ENCODE measurements around the gene CALN1. TPM values are rescaled to one million over a fixed set of nuclear protein-coding genes. Genes with fewer than 3 reads are reported as not detected.

The CALN1 gene
- total and polyA plus RNA-seq, 2 experiments from 2014 or later: 7.6 to 14.5 TPM

DNA sequence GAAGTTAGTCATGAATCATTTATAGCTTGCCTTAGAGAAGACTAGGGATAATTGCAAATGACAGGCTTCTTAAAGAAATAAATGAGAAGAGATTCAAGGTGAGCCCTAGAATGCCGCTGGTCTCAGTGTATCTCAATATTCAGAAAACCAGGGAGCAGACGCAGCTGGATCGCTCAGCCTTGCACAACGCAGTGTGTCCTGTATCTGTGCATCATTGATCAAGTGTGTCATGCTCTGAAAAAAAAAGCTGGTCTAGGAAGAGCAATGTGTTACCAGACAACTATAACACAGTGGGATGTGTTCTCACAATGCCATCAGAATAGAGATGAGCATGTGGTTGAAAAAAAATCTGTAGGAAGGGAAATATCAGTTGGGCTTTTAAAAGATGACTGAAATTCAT lies 230.1 kb downstream of the CALN1 start (continued):
- TF ChIP-seq, protein P1, sequence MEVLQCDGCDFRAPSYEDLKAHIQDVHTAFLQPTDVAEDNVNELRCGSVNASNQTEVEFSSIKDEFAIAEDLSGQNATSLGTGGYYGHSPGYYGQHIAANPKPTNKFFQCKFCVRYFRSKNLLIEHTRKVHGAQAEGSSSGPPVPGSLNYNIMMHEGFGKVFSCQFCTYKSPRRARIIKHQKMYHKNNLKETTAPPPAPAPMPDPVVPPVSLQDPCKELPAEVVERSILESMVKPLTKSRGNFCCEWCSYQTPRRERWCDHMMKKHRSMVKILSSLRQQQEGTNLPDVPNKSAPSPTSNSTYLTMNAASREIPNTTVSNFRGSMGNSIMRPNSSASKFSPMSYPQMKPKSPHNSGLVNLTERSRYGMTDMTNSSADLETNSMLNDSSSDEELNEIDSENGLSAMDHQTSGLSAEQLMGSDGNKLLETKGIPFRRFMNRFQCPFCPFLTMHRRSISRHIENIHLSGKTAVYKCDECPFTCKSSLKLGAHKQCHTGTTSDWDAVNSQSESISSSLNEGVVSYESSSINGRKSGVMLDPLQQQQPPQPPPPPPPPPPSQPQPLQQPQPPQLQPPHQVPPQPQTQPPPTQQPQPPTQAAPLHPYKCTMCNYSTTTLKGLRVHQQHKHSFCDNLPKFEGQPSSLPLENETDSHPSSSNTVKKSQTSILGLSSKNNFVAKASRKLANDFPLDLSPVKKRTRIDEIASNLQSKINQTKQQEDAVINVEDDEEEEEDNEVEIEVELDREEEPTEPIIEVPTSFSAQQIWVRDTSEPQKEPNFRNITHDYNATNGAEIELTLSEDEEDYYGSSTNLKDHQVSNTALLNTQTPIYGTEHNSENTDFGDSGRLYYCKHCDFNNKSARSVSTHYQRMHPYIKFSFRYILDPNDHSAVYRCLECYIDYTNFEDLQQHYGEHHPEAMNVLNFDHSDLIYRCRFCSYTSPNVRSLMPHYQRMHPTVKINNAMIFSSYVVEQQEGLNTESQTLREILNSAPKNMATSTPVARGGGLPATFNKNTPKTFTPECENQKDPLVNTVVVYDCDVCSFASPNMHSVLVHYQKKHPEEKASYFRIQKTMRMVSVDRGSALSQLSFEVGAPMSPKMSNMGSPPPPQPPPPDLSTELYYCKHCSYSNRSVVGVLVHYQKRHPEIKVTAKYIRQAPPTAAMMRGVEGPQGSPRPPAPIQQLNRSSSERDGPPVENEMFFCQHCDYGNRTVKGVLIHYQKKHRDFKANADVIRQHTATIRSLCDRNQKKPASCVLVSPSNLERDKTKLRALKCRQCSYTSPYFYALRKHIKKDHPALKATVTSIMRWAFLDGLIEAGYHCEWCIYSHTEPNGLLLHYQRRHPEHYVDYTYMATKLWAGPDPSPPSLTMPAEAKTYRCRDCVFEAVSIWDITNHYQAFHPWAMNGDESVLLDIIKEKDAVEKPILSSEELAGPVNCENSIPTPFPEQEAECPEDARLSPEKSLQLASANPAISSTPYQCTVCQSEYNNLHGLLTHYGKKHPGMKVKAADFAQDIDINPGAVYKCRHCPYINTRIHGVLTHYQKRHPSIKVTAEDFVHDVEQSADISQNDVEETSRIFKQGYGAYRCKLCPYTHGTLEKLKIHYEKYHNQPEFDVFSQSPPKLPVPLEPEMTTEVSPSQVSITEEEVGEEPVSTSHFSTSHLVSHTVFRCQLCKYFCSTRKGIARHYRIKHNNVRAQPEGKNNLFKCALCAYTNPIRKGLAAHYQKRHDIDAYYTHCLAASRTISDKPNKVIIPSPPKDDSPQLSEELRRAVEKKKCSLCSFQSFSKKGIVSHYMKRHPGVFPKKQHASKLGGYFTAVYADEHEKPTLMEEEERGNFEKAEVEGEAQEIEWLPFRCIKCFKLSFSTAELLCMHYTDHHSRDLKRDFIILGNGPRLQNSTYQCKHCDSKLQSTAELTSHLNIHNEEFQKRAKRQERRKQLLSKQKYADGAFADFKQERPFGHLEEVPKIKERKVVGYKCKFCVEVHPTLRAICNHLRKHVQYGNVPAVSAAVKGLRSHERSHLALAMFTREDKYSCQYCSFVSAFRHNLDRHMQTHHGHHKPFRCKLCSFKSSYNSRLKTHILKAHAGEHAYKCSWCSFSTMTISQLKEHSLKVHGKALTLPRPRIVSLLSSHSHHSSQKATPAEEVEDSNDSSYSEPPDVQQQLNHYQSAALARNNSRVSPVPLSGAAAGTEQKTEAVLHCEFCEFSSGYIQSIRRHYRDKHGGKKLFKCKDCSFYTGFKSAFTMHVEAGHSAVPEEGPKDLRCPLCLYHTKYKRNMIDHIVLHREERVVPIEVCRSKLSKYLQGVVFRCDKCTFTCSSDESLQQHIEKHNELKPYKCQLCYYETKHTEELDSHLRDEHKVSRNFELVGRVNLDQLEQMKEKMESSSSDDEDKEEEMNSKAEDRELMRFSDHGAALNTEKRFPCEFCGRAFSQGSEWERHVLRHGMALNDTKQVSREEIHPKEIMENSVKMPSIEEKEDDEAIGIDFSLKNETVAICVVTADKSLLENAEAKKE (CRISPR knock-in tag; IDR thresholded peaks at IDR 0.05): no peak
- TF ChIP-seq NANOG (IDR thresholded peaks at IDR 0.05; ENCODE audit: borderline replicate concordance) (no peak), CREB1 (CRISPR knock-in tag; IDR thresholded peaks at IDR 0.05; ENCODE audit: low read depth) (no peak)

DNA sequence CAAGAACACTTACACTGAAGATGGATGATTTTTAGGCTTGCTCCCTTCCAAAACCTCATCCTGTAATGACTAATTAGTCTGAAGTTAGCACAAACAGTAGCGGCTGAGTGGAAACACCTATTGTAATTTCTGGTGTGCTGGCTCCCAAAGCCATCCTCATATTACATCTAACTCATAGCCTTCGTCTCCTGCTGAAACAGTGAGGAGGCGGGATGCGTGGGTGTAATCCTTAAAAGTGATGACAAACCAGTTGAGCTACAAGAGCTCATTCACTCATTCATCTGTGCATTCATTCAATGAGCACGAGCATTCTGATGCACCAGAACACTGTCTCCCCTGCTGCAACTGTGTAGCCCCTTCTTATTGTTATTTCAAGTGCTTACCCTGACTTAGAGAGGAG lies 235.3 kb downstream of the CALN1 start:
- H3K27me3 ChIP-seq (ENCODE audit: insufficient read depth): no peaks in the 10 kb centered on the region
- no peaks in the 10 kb centered on the region for H4K20me1 ChIP-seq (replicated peaks; ENCODE audit: insufficient read depth)
- peaks cover 46% of the 10 kb centered on the region for H3K9me3 Mint-ChIP-seq
- H3K9me2 ChIP-seq (ENCODE audit: insufficient read depth): no peaks in the 10 kb centered on the region
- H3K27ac ChIP-seq (ENCODE audit: low read depth): no peak overlapping the region
- H3K4me1 ChIP-seq (ENCODE audit: insufficient read depth): no peaks in the 10 kb centered on the region
- DNase-seq (ENCODE audit: low spot score) (no peak), ATAC-seq (no peak)
- no peak overlapping the region for H3K4me3 ChIP-seq
- TF ChIP-seq, protein P2, sequence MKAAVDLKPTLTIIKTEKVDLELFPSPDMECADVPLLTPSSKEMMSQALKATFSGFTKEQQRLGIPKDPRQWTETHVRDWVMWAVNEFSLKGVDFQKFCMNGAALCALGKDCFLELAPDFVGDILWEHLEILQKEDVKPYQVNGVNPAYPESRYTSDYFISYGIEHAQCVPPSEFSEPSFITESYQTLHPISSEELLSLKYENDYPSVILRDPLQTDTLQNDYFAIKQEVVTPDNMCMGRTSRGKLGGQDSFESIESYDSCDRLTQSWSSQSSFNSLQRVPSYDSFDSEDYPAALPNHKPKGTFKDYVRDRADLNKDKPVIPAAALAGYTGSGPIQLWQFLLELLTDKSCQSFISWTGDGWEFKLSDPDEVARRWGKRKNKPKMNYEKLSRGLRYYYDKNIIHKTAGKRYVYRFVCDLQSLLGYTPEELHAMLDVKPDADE (IDR thresholded peaks at IDR 0.05): no peak
- TF ChIP-seq, protein P1 (CRISPR knock-in tag; IDR thresholded peaks at IDR 0.05): no peak
- no peak for TF ChIP-seq ZNF114 (CRISPR knock-in tag; IDR thresholded peaks at IDR 0.05)
- TF ChIP-seq, protein P3, sequence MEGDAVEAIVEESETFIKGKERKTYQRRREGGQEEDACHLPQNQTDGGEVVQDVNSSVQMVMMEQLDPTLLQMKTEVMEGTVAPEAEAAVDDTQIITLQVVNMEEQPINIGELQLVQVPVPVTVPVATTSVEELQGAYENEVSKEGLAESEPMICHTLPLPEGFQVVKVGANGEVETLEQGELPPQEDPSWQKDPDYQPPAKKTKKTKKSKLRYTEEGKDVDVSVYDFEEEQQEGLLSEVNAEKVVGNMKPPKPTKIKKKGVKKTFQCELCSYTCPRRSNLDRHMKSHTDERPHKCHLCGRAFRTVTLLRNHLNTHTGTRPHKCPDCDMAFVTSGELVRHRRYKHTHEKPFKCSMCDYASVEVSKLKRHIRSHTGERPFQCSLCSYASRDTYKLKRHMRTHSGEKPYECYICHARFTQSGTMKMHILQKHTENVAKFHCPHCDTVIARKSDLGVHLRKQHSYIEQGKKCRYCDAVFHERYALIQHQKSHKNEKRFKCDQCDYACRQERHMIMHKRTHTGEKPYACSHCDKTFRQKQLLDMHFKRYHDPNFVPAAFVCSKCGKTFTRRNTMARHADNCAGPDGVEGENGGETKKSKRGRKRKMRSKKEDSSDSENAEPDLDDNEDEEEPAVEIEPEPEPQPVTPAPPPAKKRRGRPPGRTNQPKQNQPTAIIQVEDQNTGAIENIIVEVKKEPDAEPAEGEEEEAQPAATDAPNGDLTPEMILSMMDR (conservative IDR thresholded peaks at IDR 0.05; ENCODE audit: low read depth in 2 of 2): no peak
- no peaks in the 10 kb centered on the region for H3K27me3 Mint-ChIP-seq (ENCODE audit: insufficient read depth, low read depth, poor library complexity)
- H3K4me3 Mint-ChIP-seq: no peak overlapping the region
- peaks cover 10% of the 10 kb centered on the region for H3K79me2 ChIP-seq (replicated peaks; ENCODE audit: insufficient read depth)
- peaks cover 43% of the 10 kb centered on the region for H3K36me3 Mint-ChIP-seq (ENCODE audit: low read depth)
- no peak overlapping the region for H3K4me2 ChIP-seq
- H3K27ac Mint-ChIP-seq: no peak overlapping the region
- peaks cover 5% of the 10 kb centered on the region; the same call in 1 of the 2 replicates for H3K36me3 ChIP-seq (ENCODE audit: insufficient read depth)
- H3K4me1 Mint-ChIP-seq: no peaks in the 10 kb centered on the region
- no peak overlapping the region for H2AFZ ChIP-seq
- no peaks in the 10 kb centered on the region for H3F3A ChIP-seq (replicated peaks; ENCODE audit: low read depth)

All from GM23338 (cell line).